ENCODE results near the gene CSNK1G2. TPM values are rescaled to one million over a fixed set of nuclear protein-coding genes. Genes with fewer than 3 reads are reported as not detected.

CSNK1G2 gene
- polyA plus RNA-seq (2011; rRNA removed): 22.9 and 32.0 TPM in 2 replicates
- polyA minus RNA-seq (2011; rRNA and poly(A)+ RNA removed): 19.0 and 38.3 TPM in 2 replicates

GRCh38 chr19:1941146-1942077, at the start of gene CSNK1G2:
CSNK1G2 (plus strand) TSS chr19:1941172; CDS start chr19:1969773, 28,601 bp downstream.
- Histone ChIP-seq H3K9me3 (ENCODE audit: control insufficient read depth, insufficient read depth, low read length) (peaks cover 4% of the 10 kb centered on the region; the same call in 1 of the 2 replicates), H3K27ac (ENCODE audit: low read depth, low read length) (peak within 1 kb of the TSS; percentile 96), H3K4me3 (ENCODE audit: low read depth, low read length) (peak within 1 kb of the TSS; percentile 87), H3K27me3 (ENCODE audit: control insufficient read depth, insufficient read depth, low read length) (no peaks in the 10 kb centered on the region)
- POLR2A ChIA-PET: interaction anchor here (0.8 kb wide), 1 partner anchor 443 kb away, joined by 3 read pairs; no protein-coding TSS in a partner anchor
- CTCF ChIA-PET: interaction anchor here (0.6 kb wide), 1 partner anchor 105 kb away, joined by 4 read pairs; no protein-coding TSS in a partner anchor
- DNase-seq (ENCODE audit: low read depth, low spot score): no peak
- no peak for TF ChIP-seq CTCF (IDR thresholded peaks at IDR 0.05; ENCODE audit: low read depth, low read length)

- Histone ChIP-seq H3K27me3 (ENCODE audit: control insufficient read depth, insufficient read depth, low read length) (no peaks in the 10 kb centered on the region), H3K9me3 (ENCODE audit: control insufficient read depth, insufficient read depth, low read length) (no peaks in the 10 kb centered on the region), H3K27ac (ENCODE audit: low read depth, low read length) (no peak overlapping the region), H3K4me3 (ENCODE audit: low read depth, low read length) (no peak overlapping the region)
- POLR2A ChIA-PET: no interaction called here
- CTCF ChIA-PET: no interaction called here
- no peak for DNase-seq (ENCODE audit: low read depth, low spot score)
- no peak for TF ChIP-seq CTCF (IDR thresholded peaks at IDR 0.05; ENCODE audit: low read depth, low read length)
These were observed 47.2 kb upstream of the CSNK1G2 start for GRCh38 chr19:1893791-1894190.

DNA sequence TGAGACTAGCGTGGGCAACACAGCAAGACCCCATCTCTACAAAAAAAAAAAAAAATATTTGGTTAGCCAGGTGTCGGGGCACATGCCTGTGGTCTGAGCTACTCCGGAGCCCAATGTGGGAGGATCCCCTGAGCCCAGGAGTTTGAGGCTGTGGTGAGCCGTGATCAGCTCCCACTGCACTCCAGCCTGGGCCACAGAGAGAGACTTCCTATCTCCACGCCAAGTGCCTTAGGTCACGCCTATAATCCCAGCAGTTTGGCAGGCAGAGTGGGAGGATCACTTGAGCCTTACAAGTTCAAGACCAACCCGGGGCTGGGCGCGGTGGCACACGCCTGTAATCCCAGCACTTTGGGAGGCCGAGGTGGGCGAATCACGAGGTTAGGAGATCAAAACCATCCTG, 44.5 kb upstream of the CSNK1G2 start:
- CTCF ChIA-PET: no interaction called here
- POLR2A ChIA-PET: interaction anchor here (0.5 to 0.7 kb wide), 2 partner anchors 9 to 406 kb away, joined by 5 to 6 read pairs; partner anchors contain the start of gene REEP6
- Histone ChIP-seq H3K4me3 (ENCODE audit: low read depth, low read length) (no peak overlapping the region), H3K27ac (ENCODE audit: low read depth, low read length) (no peak overlapping the region), H3K9me3 (ENCODE audit: control insufficient read depth, insufficient read depth, low read length) (no peaks in the 10 kb centered on the region), H3K27me3 (ENCODE audit: control insufficient read depth, insufficient read depth, low read length) (no peaks in the 10 kb centered on the region)
- TF ChIP-seq CTCF (IDR thresholded peaks at IDR 0.05; ENCODE audit: low read depth, low read length): no peak
- no peak for DNase-seq (ENCODE audit: low read depth, low spot score)

DNA sequence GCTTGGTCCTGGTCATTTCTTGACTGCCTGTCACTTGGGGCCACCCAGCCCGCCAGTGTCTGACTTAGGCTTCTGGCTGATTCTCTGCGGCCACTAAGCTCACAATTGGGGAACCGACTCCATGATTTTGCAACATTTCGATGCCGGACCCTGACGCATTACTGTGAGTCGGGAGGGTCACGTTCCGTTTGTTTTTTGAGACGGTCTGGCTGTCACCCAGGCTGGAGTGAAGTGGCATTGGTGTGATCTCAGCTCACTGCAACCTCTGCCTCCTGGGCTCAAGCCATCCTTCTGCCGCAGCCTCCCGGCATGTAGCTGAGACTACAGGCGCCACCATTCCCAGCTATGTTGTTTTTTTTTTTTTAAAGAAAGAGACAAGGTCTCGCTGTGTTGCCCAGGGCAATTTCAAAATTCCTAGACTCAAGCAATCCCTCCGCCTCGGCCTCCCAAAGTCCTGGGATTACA, 39.0 kb upstream of the CSNK1G2 start:
- no peak overlapping the region for H3K4me3 ChIP-seq (ENCODE audit: low read depth, low read length)
- no peak for TF ChIP-seq CTCF (IDR thresholded peaks at IDR 0.05; ENCODE audit: low read depth, low read length)
- H3K27ac ChIP-seq (ENCODE audit: low read depth, low read length): no peak overlapping the region
- H3K9me3 ChIP-seq (ENCODE audit: control insufficient read depth, insufficient read depth, low read length): no peaks in the 10 kb centered on the region
- H3K27me3 ChIP-seq (ENCODE audit: control insufficient read depth, insufficient read depth, low read length): no peaks in the 10 kb centered on the region
- DNase-seq (ENCODE audit: low read depth, low spot score): no peak
- ChIA-PET CTCF (interaction anchor here (0.6 to 2.1 kb wide), 2 partner anchors 28 to 38 kb away, joined by 3 to 5 read pairs; no protein-coding TSS in a partner anchor), POLR2A (interaction anchor here (0.7 kb wide), 2 partner anchors 71 to 1222 kb away, joined by 3 read pairs; no protein-coding TSS in a partner anchor)
